Lower lobe of right lung (tissue), 2 donors: Measurements from ENCODE around the gene MAST3. TPM values are rescaled to one million over a fixed set of nuclear protein-coding genes. Genes with fewer than 3 reads are reported as not detected.

Source experiments
- ATAC-seq, 2 donors: fragments of 200-7000 bp; cut with Tn5 transposase; one replicate each; pipeline ENCODE4 v1.9.1; 2020 to 2022; ENCODE audit warnings: mild to moderate bottlenecking in 2 of 2, moderate library complexity in 2 of 2
- DNase-seq: peaks from one replicate; pipeline ENCODE4 v3.0.0-alpha.2; 2020
- H3K27ac ChIP-seq: fragments of 200-600 bp; one replicate; pipeline ENCODE4 v1.8.0; 2022
- H3K27me3 ChIP-seq: fragments of 200-600 bp; one replicate; pipeline ENCODE4 v1.8.0; 2022; ENCODE audit warnings: low read depth
- H3K36me3 ChIP-seq: fragments of 200-600 bp; one replicate; pipeline ENCODE4 v1.8.0; 2022; ENCODE audit warnings: mild to moderate bottlenecking
- H3K4me1 ChIP-seq: fragments of 200-600 bp; one replicate; pipeline ENCODE4 v1.8.0; 2022
- H3K4me3 ChIP-seq: fragments of 200-600 bp; one replicate; pipeline ENCODE4 v1.8.0; 2022; ENCODE audit warnings: mild to moderate bottlenecking
- H3K9me3 ChIP-seq: fragments of 200-600 bp; one replicate; pipeline ENCODE4 v1.8.0; 2022
- intact Hi-C: fragments of 100-400 bp; cut with DNase I; formaldehyde crosslinking; loops from one replicate; pipeline ENCODE4 v1.11.0; 2022
- total RNA-seq: library from RNA; stranded (reverse); fragmentation: NEBNext Ultra II Directional; extraction: Animal tissue kit (Norgen Biotek cat#: 25700); gene quantifications from one replicate; pipeline ENCODE4 v1.2.1, GENCODE V29; 2021
- TF ChIP-seq, protein P1 (sequence below): fragments of 200-600 bp; IDR thresholded peaks from one replicate; pipeline ENCODE4 v1.8.0; 2022; ENCODE audit warnings: antibody characterized with exemption, mild to moderate bottlenecking
- donor health status: DM: no; HTN: yes; CAD: no; lungs with severe emphysema.

MAST3 gene
- total RNA-seq, 1 donor from 2014 or later, result 29.2 TPM

DNA sequence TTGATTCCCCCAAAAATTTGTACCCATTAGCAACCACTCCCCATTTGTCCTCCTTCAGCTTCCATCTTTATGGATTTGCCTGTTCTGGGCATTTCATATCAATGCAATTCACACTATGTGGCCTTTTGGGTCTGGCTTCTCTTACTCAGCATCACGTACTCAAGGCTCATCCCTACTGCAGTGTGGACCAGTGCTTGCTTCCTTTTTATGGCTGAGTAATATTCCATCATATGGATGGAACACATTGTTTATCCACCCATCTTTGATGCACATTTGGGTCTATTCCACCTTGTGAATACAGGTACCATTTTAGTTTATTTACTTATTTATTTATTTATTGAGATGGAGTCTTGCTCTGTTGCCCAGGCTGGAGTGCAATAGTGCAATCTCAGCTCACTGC is 42.9 kb downstream of the MAST3 start:
- DNase-seq (no peak), ATAC-seq (no peak)
- Histone ChIP-seq H3K27ac (no peak overlapping the region), H3K36me3 (peaks cover 83% of the 10 kb centered on the region), H3K27me3 (no peaks in the 10 kb centered on the region), H3K9me3 (no peaks in the 10 kb centered on the region), H3K4me3 (no peak overlapping the region), H3K4me1 (no peaks in the 10 kb centered on the region)
- intact Hi-C loops, result no loop called here
- TF ChIP-seq, protein P1, sequence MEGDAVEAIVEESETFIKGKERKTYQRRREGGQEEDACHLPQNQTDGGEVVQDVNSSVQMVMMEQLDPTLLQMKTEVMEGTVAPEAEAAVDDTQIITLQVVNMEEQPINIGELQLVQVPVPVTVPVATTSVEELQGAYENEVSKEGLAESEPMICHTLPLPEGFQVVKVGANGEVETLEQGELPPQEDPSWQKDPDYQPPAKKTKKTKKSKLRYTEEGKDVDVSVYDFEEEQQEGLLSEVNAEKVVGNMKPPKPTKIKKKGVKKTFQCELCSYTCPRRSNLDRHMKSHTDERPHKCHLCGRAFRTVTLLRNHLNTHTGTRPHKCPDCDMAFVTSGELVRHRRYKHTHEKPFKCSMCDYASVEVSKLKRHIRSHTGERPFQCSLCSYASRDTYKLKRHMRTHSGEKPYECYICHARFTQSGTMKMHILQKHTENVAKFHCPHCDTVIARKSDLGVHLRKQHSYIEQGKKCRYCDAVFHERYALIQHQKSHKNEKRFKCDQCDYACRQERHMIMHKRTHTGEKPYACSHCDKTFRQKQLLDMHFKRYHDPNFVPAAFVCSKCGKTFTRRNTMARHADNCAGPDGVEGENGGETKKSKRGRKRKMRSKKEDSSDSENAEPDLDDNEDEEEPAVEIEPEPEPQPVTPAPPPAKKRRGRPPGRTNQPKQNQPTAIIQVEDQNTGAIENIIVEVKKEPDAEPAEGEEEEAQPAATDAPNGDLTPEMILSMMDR, result no peak

DNA sequence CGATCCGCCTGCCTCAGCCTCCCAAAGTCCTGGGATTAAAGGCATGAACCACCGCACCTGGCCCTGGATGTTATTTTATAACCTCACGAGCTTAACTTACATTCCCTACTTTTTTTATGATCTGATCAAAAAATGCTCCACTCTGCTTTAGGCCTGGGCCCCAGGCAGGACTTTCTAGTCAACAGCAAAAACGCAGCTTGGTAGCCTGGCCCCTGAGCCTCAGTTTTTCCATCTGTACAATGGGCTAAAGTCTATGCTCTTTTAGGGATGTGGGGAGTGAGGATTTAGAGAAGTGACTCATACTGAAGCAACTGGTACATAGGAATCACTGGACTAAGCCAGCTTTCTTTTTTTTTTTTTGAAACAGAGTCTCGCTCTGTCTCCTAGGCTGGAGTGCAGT is 43.5 kb downstream of the MAST3 start:
- ATAC-seq (no peak), DNase-seq (no peak)
- TF ChIP-seq, protein P1, result no peak
- H3K36me3 ChIP-seq, result peaks cover 83% of the 10 kb centered on the region
- H3K27ac ChIP-seq, result no peak overlapping the region
- H3K9me3 ChIP-seq, result no peaks in the 10 kb centered on the region
- intact Hi-C loops, result no loop called here
- H3K4me3 ChIP-seq, result no peak overlapping the region
- H3K27me3 ChIP-seq, result no peaks in the 10 kb centered on the region
- no peaks in the 10 kb centered on the region for H3K4me1 ChIP-seq

DNA sequence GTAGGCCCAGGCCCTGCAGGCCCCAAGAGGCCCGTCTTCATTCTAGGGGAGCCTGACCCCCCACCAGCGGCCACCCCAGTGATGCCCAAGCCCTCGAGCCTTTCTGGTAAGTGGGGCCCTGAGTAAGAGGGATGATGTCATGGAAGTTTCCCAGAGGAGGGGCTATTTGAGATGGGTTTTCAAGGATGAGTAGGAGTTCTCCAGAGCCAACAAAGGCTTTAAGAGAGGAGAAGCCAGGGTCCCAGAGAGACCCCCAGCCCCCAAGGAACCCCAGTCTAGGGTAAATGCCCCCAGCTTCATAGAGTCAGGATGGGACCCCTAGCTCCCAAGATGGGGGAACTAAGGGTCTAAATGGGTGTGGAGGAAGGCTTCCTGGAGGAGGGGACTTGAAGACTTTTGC is 46.3 kb downstream of the MAST3 start:
- TF ChIP-seq, protein P1, result no peak
- Histone ChIP-seq H3K27ac (no peak overlapping the region), H3K9me3 (no peaks in the 10 kb centered on the region), H3K4me3 (no peak overlapping the region), H3K27me3 (no peaks in the 10 kb centered on the region), H3K4me1 (no peaks in the 10 kb centered on the region), H3K36me3 (peaks cover 83% of the 10 kb centered on the region)
- DNase-seq, result no peak
- intact Hi-C loops, result no loop called here
- no peak for ATAC-seq

DNA sequence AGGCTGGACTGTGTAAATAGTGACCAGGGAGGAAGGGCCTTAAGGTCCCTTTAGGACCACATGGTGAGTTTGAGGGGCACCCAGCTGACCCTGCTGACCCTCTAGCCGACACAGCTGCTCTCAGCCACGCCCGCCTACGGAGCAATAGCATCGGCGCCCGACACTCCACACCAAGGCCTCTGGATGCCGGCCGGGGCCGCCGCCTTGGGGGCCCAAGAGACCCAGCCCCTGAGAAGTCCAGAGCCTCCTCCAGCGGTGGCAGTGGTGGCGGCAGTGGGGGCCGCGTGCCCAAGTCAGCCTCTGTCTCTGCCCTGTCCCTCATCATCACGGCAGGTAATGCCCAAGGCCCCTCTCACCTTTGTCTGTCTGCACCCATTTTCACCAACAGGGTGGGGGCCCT is 46.8 kb downstream of the MAST3 start:
- Histone ChIP-seq H3K4me3 (no peak overlapping the region), H3K27ac (no peak overlapping the region), H3K4me1 (no peaks in the 10 kb centered on the region), H3K9me3 (no peaks in the 10 kb centered on the region), H3K36me3 (peaks cover 78% of the 10 kb centered on the region), H3K27me3 (no peaks in the 10 kb centered on the region)
- intact Hi-C loops, result no loop called here
- TF ChIP-seq, protein P1, result no peak
- ATAC-seq (no peak), DNase-seq (no peak)

DNA sequence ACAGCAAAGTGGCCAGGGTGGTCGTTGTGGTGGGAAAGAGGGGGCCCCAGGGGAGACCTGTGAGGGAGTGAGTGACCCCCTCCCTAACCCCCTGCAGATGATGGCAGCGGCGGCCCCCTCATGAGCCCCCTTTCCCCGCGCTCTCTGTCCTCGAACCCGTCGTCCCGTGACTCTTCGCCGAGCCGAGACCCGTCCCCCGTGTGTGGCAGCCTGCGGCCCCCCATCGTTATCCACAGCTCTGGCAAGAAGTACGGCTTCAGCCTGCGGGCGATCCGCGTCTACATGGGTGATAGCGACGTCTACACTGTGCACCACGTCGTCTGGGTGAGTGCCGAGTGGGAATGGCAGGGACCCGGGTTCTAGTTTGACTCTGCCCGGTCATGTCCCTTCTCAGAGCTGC is 47.3 kb downstream of the MAST3 start:
- ATAC-seq, result no peak
- Histone ChIP-seq H3K27me3 (no peaks in the 10 kb centered on the region), H3K9me3 (no peaks in the 10 kb centered on the region), H3K27ac (no peak overlapping the region), H3K4me1 (no peaks in the 10 kb centered on the region), H3K4me3 (no peak overlapping the region), H3K36me3 (peaks cover 76% of the 10 kb centered on the region)
- intact Hi-C loops, result no loop called here
- DNase-seq, result no peak
- TF ChIP-seq, protein P1, result no peak

DNA sequence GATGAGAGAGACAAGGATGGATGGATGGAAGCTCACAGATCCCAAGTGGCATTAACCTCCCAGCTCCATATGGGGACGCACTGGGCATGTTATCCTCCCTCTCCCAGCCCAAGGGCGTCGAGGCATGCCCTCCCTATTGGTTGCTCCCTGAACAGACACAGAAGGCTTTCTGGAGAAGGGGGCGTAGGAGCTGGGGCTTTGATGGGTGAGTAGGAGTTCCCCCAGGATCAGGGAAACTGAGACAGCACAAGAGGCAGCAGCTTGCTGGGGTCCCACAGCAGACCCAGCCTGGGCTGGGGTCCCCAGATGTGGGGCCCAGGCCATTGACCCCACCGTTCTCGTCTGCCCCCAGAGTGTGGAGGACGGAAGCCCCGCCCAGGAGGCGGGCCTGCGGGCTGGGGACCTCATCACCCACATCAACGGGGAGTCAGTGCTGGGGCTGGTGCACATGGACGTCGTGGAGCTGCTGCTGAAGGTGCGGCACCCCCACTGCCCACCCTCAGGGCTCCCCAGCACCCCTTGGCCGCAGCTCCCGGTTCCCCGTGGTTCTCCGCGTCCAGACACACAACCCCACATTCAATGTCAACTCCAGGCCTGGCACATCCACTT is 47.9 kb downstream of the MAST3 start:
- H3K27me3 ChIP-seq, result no peaks in the 10 kb centered on the region
- no peak overlapping the region for H3K4me3 ChIP-seq
- H3K9me3 ChIP-seq, result no peaks in the 10 kb centered on the region
- TF ChIP-seq, protein P1, result no peak
- H3K36me3 ChIP-seq, result peaks cover 72% of the 10 kb centered on the region
- no peak overlapping the region for H3K27ac ChIP-seq
- intact Hi-C loops, result no loop called here
- no peaks in the 10 kb centered on the region for H3K4me1 ChIP-seq
- ATAC-seq (no peak), DNase-seq (no peak)
